ENCODE results near the gene RBM47.

DNA sequence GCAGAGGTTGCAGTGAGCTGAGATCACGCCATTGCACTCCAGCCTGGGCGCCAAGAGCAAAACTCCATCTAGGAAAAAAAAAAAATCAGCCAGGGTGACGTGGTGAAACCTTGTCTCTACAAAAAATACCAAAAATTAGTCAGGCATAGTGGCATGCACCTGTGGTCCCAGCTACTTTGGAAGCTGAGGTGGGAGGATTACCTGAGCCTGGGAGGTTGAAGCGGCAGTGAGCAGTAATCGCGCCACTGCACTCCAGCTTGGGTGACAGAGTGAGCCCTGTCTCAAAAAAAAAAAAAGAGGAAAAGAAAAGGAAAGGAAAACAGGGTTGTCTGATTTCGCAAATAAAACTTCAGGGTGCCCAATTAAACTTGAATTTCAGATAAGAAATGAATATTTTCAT, 106.1 kb downstream of the RBM47 start:
- TF ChIP-seq POLR2A (IDR thresholded peaks at IDR 0.05; ENCODE audit: low read depth, low read length) = no peak
- TF ChIP-seq POLR2AphosphoS5 (IDR thresholded peaks at IDR 0.05; ENCODE audit: low read depth, low read length) = no peak
- no peak for TF ChIP-seq TAF1 (IDR thresholded peaks at IDR 0.05; ENCODE audit: borderline replicate concordance, low read depth, low read length)
